ENCODE measurements around the gene KIRREL3. TPM values are rescaled to one million over a fixed set of nuclear protein-coding genes. Genes with fewer than 3 reads are reported as not detected.

The KIRREL3 gene
- polyA plus RNA-seq, 1 donor = 0.80 TPM

GRCh38 chr11:126601550-126602215, 398.9 kb downstream of the KIRREL3 start:
- no peak for DNase-seq (ENCODE audit: low read depth)

DNA sequence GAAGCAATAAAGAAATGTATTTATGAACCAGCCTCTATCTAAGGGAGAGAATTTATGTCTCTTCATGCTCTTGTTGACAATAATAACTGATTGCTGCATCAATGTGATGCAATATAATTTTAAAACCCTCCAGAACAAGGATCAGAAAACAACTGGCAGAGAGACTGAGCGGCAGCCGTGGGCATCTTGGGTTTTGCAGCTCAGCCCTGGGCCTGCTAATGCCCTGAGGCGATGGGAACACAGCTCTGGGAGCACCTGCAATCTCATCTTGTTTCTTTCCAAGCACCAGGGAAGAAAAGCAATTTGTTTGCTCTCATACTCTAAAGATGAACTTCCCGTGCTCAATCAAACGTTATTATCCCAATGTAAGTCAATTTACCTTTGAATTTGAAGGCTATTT, 399.4 kb downstream of the KIRREL3 start:
- no peak for DNase-seq (ENCODE audit: low read depth)

- DNase-seq (ENCODE audit: low read depth) = no peak
Observed at GRCh38 chr11:126599217-126599897, 401.2 kb downstream of the KIRREL3 start.

- DNase-seq (ENCODE audit: low read depth) = no peak
Observed at GRCh38 chr11:126598344-126599216, 402.0 kb downstream of the KIRREL3 start.

DNA sequence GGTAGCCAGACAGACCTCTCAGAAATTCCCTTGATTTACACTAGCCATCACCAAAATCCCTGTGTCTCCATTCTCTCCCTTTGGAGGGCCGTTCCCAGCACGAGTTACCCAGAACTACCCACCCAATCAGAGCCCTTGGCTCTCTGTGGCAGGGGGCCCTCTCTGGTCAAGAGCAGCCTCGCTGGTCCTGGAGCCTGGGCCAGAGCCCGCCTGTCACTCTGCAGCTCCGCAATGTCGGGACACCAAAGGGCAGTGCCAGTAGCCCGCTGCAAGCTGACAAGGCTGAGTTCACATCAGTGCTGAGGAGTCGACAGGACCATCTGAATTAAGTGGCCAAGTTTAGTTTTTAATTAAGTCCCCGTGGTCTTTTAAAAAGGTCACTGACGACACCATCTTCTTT, 403.5 kb downstream of the KIRREL3 start:
- no peak for DNase-seq (ENCODE audit: low read depth)

- DNase-seq (ENCODE audit: low read depth) = no peak
Observed at GRCh38 chr11:126596474-126596873, 404.1 kb downstream of the KIRREL3 start.

- DNase-seq (ENCODE audit: low read depth) = no peak
Observed at GRCh38 chr11:126595560-126595959, 405.0 kb downstream of the KIRREL3 start.

DNA sequence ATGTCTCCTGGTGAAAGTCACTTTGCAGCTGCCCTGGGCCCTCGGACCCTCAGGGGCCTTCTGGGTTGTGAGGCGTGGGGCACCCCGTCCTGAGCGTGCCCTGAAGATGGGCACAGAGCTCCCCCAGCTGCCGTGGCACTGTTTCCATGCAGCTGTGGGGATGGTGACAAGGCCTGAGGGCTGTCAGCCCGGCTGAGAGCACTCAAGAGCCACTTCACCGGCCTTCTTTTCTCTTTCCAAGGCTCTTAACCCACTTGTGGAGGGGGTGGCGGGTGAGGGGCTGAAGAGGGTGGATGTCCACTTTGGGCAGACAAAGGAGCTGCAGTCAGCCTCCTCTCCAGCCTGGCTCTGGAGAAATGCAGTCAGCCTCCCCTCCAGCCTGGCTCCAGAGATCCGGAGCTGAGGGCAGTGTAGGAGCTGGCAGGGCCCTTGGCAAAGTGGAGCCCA, 405.6 kb downstream of the KIRREL3 start:
- no peak for DNase-seq (ENCODE audit: low read depth)

DNA sequence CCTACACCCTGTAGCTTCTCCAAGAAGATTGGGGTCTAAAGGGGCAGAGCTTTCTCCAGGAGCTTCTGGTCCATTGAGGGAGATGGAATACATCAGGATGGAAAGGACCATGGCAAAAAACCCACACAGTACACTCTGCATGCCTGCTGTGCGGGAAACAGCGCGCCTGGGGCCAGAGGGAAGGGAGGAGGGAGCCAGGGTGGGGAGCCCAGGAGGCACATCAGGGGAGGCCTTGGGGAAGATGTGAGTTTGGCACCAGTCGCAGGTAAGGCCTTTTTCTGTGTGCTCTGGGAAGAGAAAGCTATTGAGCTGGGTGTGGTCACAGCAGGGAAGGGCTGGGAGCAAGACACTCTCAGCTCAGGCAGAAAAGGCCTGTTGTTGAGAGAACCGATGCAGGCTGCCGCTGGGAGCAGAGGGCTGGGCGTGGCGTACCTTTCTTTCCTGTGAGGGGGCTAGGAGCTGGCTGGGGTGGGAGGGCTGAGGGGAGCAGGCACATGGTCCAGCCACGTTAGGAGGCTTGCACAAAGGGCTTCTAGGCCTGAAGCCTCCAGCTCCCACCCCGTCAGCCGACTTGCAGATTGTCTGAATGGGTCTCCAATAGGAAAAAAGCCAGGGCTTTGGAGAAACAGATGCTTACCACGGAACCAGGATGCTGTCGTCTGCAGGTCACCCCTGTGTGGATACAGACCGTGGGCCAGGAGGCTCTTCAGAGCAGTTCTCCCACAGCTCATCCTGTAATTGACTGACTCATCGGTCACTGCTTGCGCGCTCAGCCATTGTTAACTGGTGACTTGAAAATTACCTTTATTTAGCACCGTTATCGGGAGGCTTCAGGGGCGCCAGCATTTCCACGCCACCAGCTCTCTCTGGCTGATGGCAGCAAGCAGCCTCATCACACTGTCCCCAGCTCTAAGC, 407.8 kb downstream of the KIRREL3 start:
- DNase-seq (ENCODE audit: low read depth) = no peak

DNA sequence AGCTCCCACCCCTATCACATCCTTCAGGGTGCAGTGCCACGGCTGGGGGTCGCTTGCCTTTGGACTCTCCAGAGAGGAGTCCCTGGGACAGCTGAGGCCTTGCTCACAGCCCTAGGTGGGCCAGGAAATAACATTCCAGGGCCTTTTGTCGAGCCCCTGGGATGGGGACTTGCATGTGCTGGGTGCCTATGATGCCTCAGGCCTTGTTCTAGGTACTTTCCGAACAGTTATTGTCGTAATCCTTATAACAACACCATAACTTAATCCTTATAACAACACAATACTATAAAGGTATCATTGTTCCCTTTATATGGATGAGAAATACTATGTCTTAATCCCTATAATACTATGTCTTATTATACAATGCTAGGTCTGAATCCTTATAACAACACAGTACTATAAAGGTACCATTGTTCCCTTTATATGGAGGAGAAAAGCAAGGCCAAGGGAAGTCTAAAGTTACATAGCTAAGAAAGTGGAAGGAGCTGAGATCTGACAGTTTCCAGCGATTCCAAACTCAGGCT, 408.5 kb downstream of the KIRREL3 start:
- no peak for DNase-seq (ENCODE audit: low read depth)

DNA sequence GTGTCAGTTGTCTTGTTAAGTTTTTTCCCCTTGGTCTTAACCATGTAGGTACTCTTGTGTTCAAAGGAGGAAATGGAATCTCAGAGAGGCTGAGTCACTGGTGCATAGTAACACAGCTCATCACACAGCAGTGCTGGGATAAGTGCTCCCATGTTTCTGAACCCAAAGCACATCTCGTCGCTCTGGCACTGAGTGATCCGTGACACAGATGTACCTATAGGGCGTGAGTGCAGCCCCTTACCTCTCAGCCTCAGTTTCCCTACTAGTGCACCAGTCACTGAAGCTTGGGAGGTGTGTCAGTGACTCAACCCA, 411.1 kb downstream of the KIRREL3 start:
- no peak for DNase-seq (ENCODE audit: low read depth)

GRCh38 chr11:126588630-126589491, 411.7 kb downstream of the KIRREL3 start:
- no peak for DNase-seq (ENCODE audit: low read depth)

GRCh38 chr11:126587541-126587940, 413.0 kb downstream of the KIRREL3 start:
- DNase-seq (ENCODE audit: low read depth) = no peak

GRCh38 chr11:126585774-126586491, 414.6 kb downstream of the KIRREL3 start:
- peak; percentile 87 for DNase-seq (ENCODE audit: low read depth)

DNA sequence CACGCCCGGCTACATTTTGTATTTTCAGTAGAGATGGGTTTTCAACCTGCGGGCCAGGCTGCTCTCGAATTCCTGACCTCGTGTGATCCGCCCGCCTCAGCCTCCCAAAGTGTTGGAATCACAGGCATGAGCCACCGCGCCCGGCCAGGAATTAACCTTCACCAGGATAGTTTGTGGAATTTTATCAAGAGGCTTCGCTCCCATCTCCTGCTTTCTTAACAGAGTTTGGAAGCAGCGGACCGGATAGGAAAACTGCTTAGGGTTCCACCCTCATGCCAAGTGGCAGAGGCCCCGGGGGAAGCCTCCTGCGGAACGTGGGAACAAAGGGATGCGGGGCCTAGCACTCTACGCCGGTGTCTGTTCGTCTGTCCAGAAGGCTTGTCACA, 415.2 kb downstream of the KIRREL3 start:
- no peak for DNase-seq (ENCODE audit: low read depth)

DNA sequence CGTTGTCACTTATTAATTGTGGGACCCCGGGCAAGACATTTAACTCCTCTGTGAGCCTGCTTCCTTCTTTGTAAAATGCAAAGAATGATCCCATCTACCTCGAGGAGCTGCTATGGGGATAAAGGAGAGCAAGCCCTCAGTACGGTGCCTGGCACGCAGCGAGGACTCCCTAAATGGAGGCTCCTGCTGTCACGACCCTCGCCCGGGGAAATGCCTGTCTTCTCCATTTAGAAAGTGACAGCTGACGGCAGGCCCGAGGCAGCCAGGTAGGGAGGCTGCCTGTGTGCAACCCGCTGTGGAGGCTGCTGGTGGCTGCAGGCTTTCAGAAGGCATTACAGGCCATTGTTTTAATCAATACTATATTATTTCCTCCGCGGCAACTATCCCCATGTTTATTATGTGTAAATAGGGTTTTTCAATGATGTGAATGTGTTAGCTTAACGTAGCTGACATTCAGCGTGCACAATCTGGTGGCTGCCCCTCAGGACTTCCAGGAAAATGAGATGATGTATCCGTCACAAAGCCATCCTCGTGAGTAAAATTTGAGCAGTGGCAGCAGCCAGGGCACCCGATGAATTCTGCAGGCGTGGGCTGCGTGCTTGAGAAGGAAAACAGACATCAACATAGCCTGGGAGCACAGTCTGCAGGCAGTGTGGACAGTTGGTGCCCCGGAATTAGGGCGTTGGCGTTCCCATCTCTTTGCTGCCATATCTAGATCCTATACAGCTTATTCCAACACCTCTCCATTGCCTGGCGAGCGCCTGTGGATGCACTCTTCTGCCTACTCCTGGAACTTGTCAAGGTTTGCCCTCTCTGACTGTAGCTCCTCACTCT, 416.8 kb downstream of the KIRREL3 start:
- no peak for DNase-seq (ENCODE audit: low read depth)

- DNase-seq (ENCODE audit: low read depth) = no peak
Observed at GRCh38 chr11:126583101-126583500, 417.5 kb downstream of the KIRREL3 start.

- DNase-seq (ENCODE audit: low read depth) = no peak
Observed at GRCh38 chr11:126581871-126582648, 418.5 kb downstream of the KIRREL3 start.
